ENCODE data around the gene DCC.

DCC gene

GRCh38 chr18:53534695-53535094 lies 1194.7 kb downstream of the DCC start:
- DNase-seq = no peak

- no peak for DNase-seq
Measured at GRCh38 chr18:53536908-53537307, 1196.9 kb downstream of the DCC start.

- peak; percentile 16 for DNase-seq
Measured at GRCh38 chr18:53541924-53542323, 1201.9 kb downstream of the DCC start.

- DNase-seq = no peak
Measured at GRCh38 chr18:53543711-53544110, 1203.7 kb downstream of the DCC start.

- DNase-seq = peak; percentile 27
Measured at GRCh38 chr18:53544917-53545316, 1204.9 kb downstream of the DCC start.

- peak; percentile 50 for DNase-seq
Measured at GRCh38 chr18:53551868-53552426, 1212.0 kb downstream of the DCC start.

- DNase-seq = peak; percentile 22
Measured at GRCh38 chr18:53553030-53553429, 1213.0 kb downstream of the DCC start.

GRCh38 chr18:53556450-53556849 lies 1216.5 kb downstream of the DCC start:
- DNase-seq = no peak

- no peak for DNase-seq
Measured at GRCh38 chr18:53560546-53560945, 1220.5 kb downstream of the DCC start.

- peak; percentile 83 for DNase-seq
Measured at GRCh38 chr18:53566626-53567025, 1226.6 kb downstream of the DCC start.

- DNase-seq = peak; percentile 77
Measured at GRCh38 chr18:53567929-53568574, 1228.1 kb downstream of the DCC start.
